Spleen (tissue), 7 donors: ENCODE measurements around the gene POGZ.

ENCODE experiments used
- POLR2A ChIP-seq, 3 donors: fragments of 450-650 bp; IDR thresholded peaks; one replicate each; pipeline ENCODE4 v1.5.1; 2017; ENCODE audit warnings: antibody characterized with exemption in 3 of 3, mild to moderate bottlenecking in 1 of 3
- POLR2AphosphoS5 ChIP-seq, 3 donors: sonication (generic); formaldehyde crosslinking; IDR thresholded peaks; one replicate each; pipeline ENCODE4 v1.5.1; 2017; ENCODE audit warnings: antibody characterized with exemption in 3 of 3
- TF ChIP-seq, protein P1 (sequence below), 11 experiments: fragments of 200-600 bp in 7 of 11; fragments of 450-650 bp in 4 of 11; sonication (generic) in 4 of 11; IDR thresholded peaks in 8 of 11; conservative IDR thresholded peaks in 3 of 11; 1 replicate in 7 of 11; 2 replicates in 4 of 11; pipeline versions ENCODE4 v1.4.0 to v1.8.0; 2016 to 2021; ENCODE audit warnings: antibody characterized with exemption in 11 of 11, inconsistent platforms in 4 of 11, mild to moderate bottlenecking in 1 of 11
- donor health status: DM: no; HTN: no; CAD: no; lungs with moderate emphysema.
- donor health status: DM: no; HTN: no; CAD: no.
- donor health status: DM: no; HTN: no; CAD: no.

DNA sequence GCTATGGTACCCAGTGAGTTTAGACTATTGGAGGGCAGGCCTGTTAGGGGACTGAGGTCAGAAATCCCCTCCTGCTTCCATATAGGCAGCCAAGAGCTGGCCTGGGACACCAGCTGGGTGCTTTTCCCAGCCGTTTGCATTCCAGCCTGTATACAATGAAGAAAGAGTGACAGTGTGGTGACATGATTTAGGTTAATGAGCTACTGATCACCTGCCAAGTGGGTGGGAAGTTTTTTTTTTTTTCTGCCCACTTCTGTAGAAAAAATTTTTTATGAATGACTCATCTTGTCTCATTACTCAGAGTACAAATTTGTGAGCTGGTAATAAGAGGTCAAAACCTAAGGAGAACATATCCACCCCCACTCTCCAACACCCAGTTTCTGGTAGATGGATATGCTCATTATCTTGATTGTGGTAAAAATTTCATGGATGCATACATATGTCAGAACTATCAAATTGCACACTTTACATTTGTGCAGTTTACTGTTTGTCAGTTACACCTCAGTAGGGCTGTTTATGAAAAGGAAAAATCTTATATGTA is 35.5 kb upstream of the POGZ start:
- TF ChIP-seq, protein P1, sequence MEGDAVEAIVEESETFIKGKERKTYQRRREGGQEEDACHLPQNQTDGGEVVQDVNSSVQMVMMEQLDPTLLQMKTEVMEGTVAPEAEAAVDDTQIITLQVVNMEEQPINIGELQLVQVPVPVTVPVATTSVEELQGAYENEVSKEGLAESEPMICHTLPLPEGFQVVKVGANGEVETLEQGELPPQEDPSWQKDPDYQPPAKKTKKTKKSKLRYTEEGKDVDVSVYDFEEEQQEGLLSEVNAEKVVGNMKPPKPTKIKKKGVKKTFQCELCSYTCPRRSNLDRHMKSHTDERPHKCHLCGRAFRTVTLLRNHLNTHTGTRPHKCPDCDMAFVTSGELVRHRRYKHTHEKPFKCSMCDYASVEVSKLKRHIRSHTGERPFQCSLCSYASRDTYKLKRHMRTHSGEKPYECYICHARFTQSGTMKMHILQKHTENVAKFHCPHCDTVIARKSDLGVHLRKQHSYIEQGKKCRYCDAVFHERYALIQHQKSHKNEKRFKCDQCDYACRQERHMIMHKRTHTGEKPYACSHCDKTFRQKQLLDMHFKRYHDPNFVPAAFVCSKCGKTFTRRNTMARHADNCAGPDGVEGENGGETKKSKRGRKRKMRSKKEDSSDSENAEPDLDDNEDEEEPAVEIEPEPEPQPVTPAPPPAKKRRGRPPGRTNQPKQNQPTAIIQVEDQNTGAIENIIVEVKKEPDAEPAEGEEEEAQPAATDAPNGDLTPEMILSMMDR (IDR thresholded peaks at IDR 0.05 in 8 of 11, conservative IDR thresholded peaks at IDR 0.05 in 3 of 11) = no peak
- TF ChIP-seq POLR2A (IDR thresholded peaks at IDR 0.05) (no peak), POLR2AphosphoS5 (IDR thresholded peaks at IDR 0.05) (no peak)
